Measurements from ENCODE around the gene GABBR2.

The GABBR2 gene

GRCh38 chr9:98570663-98571440, 137.9 kb downstream of the GABBR2 start:
- no peak for TF ChIP-seq TAF1 (IDR thresholded peaks at IDR 0.05; ENCODE audit: low read depth)
- no peak for TF ChIP-seq TCF12 (IDR thresholded peaks at IDR 0.05; ENCODE audit: low read depth)
- no peak for TF ChIP-seq EP300 (IDR thresholded peaks at IDR 0.05; ENCODE audit: borderline replicate concordance)
- no peak for TF ChIP-seq USF1 (IDR thresholded peaks at IDR 0.05)
- TF ChIP-seq TEAD4 (IDR thresholded peaks at IDR 0.05) = no peak
- TF ChIP-seq YY1 (IDR thresholded peaks at IDR 0.05; ENCODE audit: low read depth) = no peak

- TF ChIP-seq, protein P1, sequence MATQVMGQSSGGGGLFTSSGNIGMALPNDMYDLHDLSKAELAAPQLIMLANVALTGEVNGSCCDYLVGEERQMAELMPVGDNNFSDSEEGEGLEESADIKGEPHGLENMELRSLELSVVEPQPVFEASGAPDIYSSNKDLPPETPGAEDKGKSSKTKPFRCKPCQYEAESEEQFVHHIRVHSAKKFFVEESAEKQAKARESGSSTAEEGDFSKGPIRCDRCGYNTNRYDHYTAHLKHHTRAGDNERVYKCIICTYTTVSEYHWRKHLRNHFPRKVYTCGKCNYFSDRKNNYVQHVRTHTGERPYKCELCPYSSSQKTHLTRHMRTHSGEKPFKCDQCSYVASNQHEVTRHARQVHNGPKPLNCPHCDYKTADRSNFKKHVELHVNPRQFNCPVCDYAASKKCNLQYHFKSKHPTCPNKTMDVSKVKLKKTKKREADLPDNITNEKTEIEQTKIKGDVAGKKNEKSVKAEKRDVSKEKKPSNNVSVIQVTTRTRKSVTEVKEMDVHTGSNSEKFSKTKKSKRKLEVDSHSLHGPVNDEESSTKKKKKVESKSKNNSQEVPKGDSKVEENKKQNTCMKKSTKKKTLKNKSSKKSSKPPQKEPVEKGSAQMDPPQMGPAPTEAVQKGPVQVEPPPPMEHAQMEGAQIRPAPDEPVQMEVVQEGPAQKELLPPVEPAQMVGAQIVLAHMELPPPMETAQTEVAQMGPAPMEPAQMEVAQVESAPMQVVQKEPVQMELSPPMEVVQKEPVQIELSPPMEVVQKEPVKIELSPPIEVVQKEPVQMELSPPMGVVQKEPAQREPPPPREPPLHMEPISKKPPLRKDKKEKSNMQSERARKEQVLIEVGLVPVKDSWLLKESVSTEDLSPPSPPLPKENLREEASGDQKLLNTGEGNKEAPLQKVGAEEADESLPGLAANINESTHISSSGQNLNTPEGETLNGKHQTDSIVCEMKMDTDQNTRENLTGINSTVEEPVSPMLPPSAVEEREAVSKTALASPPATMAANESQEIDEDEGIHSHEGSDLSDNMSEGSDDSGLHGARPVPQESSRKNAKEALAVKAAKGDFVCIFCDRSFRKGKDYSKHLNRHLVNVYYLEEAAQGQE (IDR thresholded peaks at IDR 0.05; ENCODE audit: low read depth) = no peak
- no peak for TF ChIP-seq NFIC (IDR thresholded peaks at IDR 0.05)
- TF ChIP-seq FOXM1 (IDR thresholded peaks at IDR 0.05; ENCODE audit: borderline replicate concordance, low read depth) = no peak
- TF ChIP-seq, protein P2, sequence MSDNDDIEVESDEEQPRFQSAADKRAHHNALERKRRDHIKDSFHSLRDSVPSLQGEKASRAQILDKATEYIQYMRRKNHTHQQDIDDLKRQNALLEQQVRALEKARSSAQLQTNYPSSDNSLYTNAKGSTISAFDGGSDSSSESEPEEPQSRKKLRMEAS (IDR thresholded peaks at IDR 0.05) = no peak
- no peak for TF ChIP-seq RAD21 (IDR thresholded peaks at IDR 0.05; ENCODE audit: low read depth)
- TF ChIP-seq CEBPB (IDR thresholded peaks at IDR 0.05) = no peak
- TF ChIP-seq EP300 (IDR thresholded peaks at IDR 0.05; ENCODE audit: borderline replicate concordance) = no peak
- no peak for TF ChIP-seq EGR1 (IDR thresholded peaks at IDR 0.05)
- TF ChIP-seq TEAD4 (IDR thresholded peaks at IDR 0.05) = no peak
- no peak for TF ChIP-seq ZBTB7A (IDR thresholded peaks at IDR 0.05; ENCODE audit: low read depth)
- no peak for TF ChIP-seq USF1 (IDR thresholded peaks at IDR 0.05)
- TF ChIP-seq TAF1 (IDR thresholded peaks at IDR 0.05; ENCODE audit: low read depth) = no peak
- no peak for TF ChIP-seq YY1 (IDR thresholded peaks at IDR 0.05; ENCODE audit: low read depth)
Measured at GRCh38 chr9:98570055-98570454, 138.7 kb downstream of the GABBR2 start.

- TF ChIP-seq EGR1 (IDR thresholded peaks at IDR 0.05) (no peak), EP300 (IDR thresholded peaks at IDR 0.05; ENCODE audit: borderline replicate concordance) (no peak), TAF1 (IDR thresholded peaks at IDR 0.05; ENCODE audit: low read depth) (no peak), TEAD4 (IDR thresholded peaks at IDR 0.05) (no peak), TCF12 (IDR thresholded peaks at IDR 0.05; ENCODE audit: low read depth) (no peak), CREB1 (IDR thresholded peaks at IDR 0.05; ENCODE audit: low read depth) (no peak)
- TF ChIP-seq, protein P1 (IDR thresholded peaks at IDR 0.05; ENCODE audit: low read depth) = no peak
Measured at GRCh38 chr9:98569491-98569890, 139.2 kb downstream of the GABBR2 start.

DNA sequence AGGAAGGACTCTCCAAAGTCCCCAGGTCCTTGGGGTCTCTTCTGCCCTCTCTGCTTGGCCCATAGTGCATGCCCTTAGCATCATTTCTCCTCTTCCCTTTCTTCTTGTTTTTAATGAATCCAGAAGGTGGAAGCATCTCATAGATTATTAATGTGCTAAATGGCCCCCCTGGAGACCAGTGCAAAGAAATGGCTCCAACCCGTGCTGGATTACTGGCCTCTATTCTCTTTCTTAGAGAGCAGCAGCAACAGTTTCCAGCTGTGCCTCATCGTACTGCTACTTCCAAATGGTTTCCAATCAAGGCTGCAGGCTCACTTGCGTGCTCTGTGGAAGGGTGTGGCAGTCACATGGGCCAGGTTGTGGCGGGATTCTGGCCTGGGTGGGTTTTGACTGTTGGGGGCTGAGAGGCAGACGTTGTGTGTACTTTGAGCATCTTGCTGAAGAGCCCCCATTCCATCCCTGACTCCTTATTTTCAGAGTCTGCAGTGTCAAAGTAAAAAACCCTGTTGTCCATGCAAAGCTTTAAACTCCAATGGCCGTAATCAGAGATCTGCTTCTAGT, 139.7 kb downstream of the GABBR2 start:
- TF ChIP-seq TAF1 (IDR thresholded peaks at IDR 0.05; ENCODE audit: low read depth) = no peak
- no peak for TF ChIP-seq RAD21 (IDR thresholded peaks at IDR 0.05; ENCODE audit: low read depth)
- no peak for TF ChIP-seq CEBPB (IDR thresholded peaks at IDR 0.05)
- TF ChIP-seq ZBTB7A (IDR thresholded peaks at IDR 0.05; ENCODE audit: low read depth) = no peak
- TF ChIP-seq USF1 (IDR thresholded peaks at IDR 0.05) = no peak
- TF ChIP-seq YY1 (IDR thresholded peaks at IDR 0.05; ENCODE audit: low read depth) = no peak
- TF ChIP-seq TCF12 (IDR thresholded peaks at IDR 0.05; ENCODE audit: low read depth) = no peak
- no peak for TF ChIP-seq TEAD4 (IDR thresholded peaks at IDR 0.05)
- no peak for TF ChIP-seq FOXM1 (IDR thresholded peaks at IDR 0.05; ENCODE audit: borderline replicate concordance, low read depth)
- TF ChIP-seq EGR1 (IDR thresholded peaks at IDR 0.05) = no peak
- TF ChIP-seq CREB1 (IDR thresholded peaks at IDR 0.05; ENCODE audit: low read depth) = no peak
- TF ChIP-seq, protein P2 (IDR thresholded peaks at IDR 0.05) = no peak
- no peak for TF ChIP-seq NFIC (IDR thresholded peaks at IDR 0.05)
- TF ChIP-seq EP300 (IDR thresholded peaks at IDR 0.05; ENCODE audit: borderline replicate concordance) = no peak
- TF ChIP-seq, protein P1 (IDR thresholded peaks at IDR 0.05; ENCODE audit: low read depth) = no peak
